ENCODE data around the gene PLCL1. TPM values are rescaled to one million over a fixed set of nuclear protein-coding genes. Genes with fewer than 3 reads are reported as not detected.

PLCL1 gene
- total RNA-seq, 2 donors from 2014 or later, result 0.04 to 0.11 TPM

- Histone ChIP-seq H3K9me3 (ENCODE audit: control insufficient read depth, low read length) (no peaks in the 10 kb centered on the region), H3K27me3 (ENCODE audit: control insufficient read depth, insufficient read depth, low read length, poor library complexity, severe bottlenecking) (peaks cover 6% of the 10 kb centered on the region), H3K9ac (ENCODE audit: extremely low read depth, low read length, poor library complexity, severe bottlenecking) (no peak overlapping the region), H3K4me1 (ENCODE audit: control insufficient read depth, insufficient read depth, low read length) (no peaks in the 10 kb centered on the region), H3K27ac (ENCODE audit: low read depth, low read length) (no peak overlapping the region), H3K4me3 (ENCODE audit: low read length) (no peak overlapping the region), H3K36me3 (ENCODE audit: control insufficient read depth, insufficient read depth, low read length) (no peaks in the 10 kb centered on the region)
- WGBS, 2 experiments (ENCODE audit: insufficient coverage in 1 of 2, insufficient read length in 1 of 2), result 86 to 94% methylated on average over 2 to 5 of the region's 5 CpGs
- no peak overlapping the region for H3K27ac Mint-ChIP-seq
- H3K36me3 Mint-ChIP-seq (ENCODE audit: low read depth), result no peaks in the 10 kb centered on the region
- no peak for DNase-seq
- H3K4me3 Mint-ChIP-seq, result no peak overlapping the region
- TF ChIP-seq CTCF (conservative IDR thresholded peaks at IDR 0.05), result no peak
- peaks cover 2% of the 10 kb centered on the region for H3K27me3 Mint-ChIP-seq (ENCODE audit: insufficient read depth)
- peaks cover 2% of the 10 kb centered on the region for H3K9me3 Mint-ChIP-seq
- no peaks in the 10 kb centered on the region for H3K4me1 Mint-ChIP-seq
These were observed 34.9 kb downstream of the PLCL1 start for GRCh38 chr2:197839327-197839726.

GRCh38 chr2:197839856-197840255, 35.5 kb downstream of the PLCL1 start:
- Histone ChIP-seq H3K4me3 (ENCODE audit: low read length) (no peak overlapping the region), H3K9ac (ENCODE audit: extremely low read depth, low read length, poor library complexity, severe bottlenecking) (no peak overlapping the region), H3K4me1 (ENCODE audit: control insufficient read depth, insufficient read depth, low read length) (no peaks in the 10 kb centered on the region), H3K9me3 (ENCODE audit: control insufficient read depth, low read length) (no peaks in the 10 kb centered on the region), H3K27ac (ENCODE audit: low read depth, low read length) (no peak overlapping the region), H3K27me3 (ENCODE audit: control insufficient read depth, insufficient read depth, low read length, poor library complexity, severe bottlenecking) (peaks cover 6% of the 10 kb centered on the region), H3K36me3 (ENCODE audit: control insufficient read depth, insufficient read depth, low read length) (no peaks in the 10 kb centered on the region)
- no peak overlapping the region for H3K27ac Mint-ChIP-seq
- peaks cover 2% of the 10 kb centered on the region for H3K27me3 Mint-ChIP-seq (ENCODE audit: insufficient read depth)
- no peaks in the 10 kb centered on the region for H3K9me3 Mint-ChIP-seq
- H3K4me1 Mint-ChIP-seq, result no peaks in the 10 kb centered on the region
- TF ChIP-seq CTCF (conservative IDR thresholded peaks at IDR 0.05), result no peak
- H3K4me3 Mint-ChIP-seq, result no peak overlapping the region
- H3K36me3 Mint-ChIP-seq (ENCODE audit: low read depth), result no peaks in the 10 kb centered on the region
- DNase-seq, result no peak

- no peak overlapping the region for H3K9ac ChIP-seq (ENCODE audit: extremely low read depth, low read length, poor library complexity, severe bottlenecking)
- H3K4me1 ChIP-seq (ENCODE audit: control insufficient read depth, insufficient read depth, low read length), result no peaks in the 10 kb centered on the region
- Mint-ChIP-seq H3K4me1 (peaks cover 5% of the 10 kb centered on the region), H3K27me3 (ENCODE audit: insufficient read depth) (peaks cover 2% of the 10 kb centered on the region), H3K27ac (no peak overlapping the region), H3K36me3 (ENCODE audit: low read depth) (no peaks in the 10 kb centered on the region), H3K4me3 (no peak overlapping the region), H3K9me3 (no peaks in the 10 kb centered on the region)
- no peak overlapping the region for H3K27ac ChIP-seq (ENCODE audit: low read depth, low read length)
- no peak for TF ChIP-seq CTCF (conservative IDR thresholded peaks at IDR 0.05)
- no peaks in the 10 kb centered on the region for H3K36me3 ChIP-seq (ENCODE audit: control insufficient read depth, insufficient read depth, low read length)
- no peaks in the 10 kb centered on the region for H3K9me3 ChIP-seq (ENCODE audit: control insufficient read depth, low read length)
- 93 to 100% methylated on average over 2 of the region's 2 CpGs for WGBS, 2 experiments (ENCODE audit: insufficient coverage in 1 of 2, insufficient read length in 1 of 2)
- no peak for DNase-seq
- H3K27me3 ChIP-seq (ENCODE audit: control insufficient read depth, insufficient read depth, low read length, poor library complexity, severe bottlenecking), result no peaks in the 10 kb centered on the region
- H3K4me3 ChIP-seq (ENCODE audit: low read length), result no peak overlapping the region
These were observed 41.7 kb downstream of the PLCL1 start for GRCh38 chr2:197846128-197846527.

All from endodermal cell (in vitro differentiated cells).